SK-N-SH treated with all-trans-retinoic acid at 6 μM for 48 hours (cell line): ENCODE measurements around the gene MCTP2.

Experiments
- ATAC-seq: fragments of 200-7000 bp; cut with Tn5 transposase; 3 replicates; pipeline ENCODE4 v1.9.1; 2020; ENCODE audit warnings: mild to moderate bottlenecking, moderate library complexity
- ARNTL ChIP-seq: fragments of 450-650 bp; formaldehyde crosslinking; IDR thresholded peaks from 2 replicates; pipeline ENCODE4 v1.5.0; 2020; ENCODE audit warnings: low read depth, mild to moderate bottlenecking, moderate library complexity, borderline replicate concordance
- BACH2 ChIP-seq: fragments of 250-450 bp; sonication (Bioruptor Pico); IDR thresholded peaks from 2 replicates; pipeline ENCODE4 v1.9.0; 2021; ENCODE audit warnings: mild to moderate bottlenecking, borderline replicate concordance
- CSDC2 ChIP-seq: fragments of 250-450 bp; sonication (Bioruptor Pico); IDR thresholded peaks from 2 replicates; pipeline ENCODE4 v1.5.0; 2020; ENCODE audit warnings: mild to moderate bottlenecking, moderate library complexity
- ESRRG ChIP-seq: fragments of 250-450 bp; sonication (Bioruptor Pico); IDR thresholded peaks from 2 replicates; pipeline ENCODE4 v1.6.1; 2021; ENCODE audit warnings: mild to moderate bottlenecking
- GLIS3 ChIP-seq: fragments of 250-450 bp; sonication (Bioruptor Pico); IDR thresholded peaks from 2 replicates; pipeline ENCODE4 v1.5.0; 2020; ENCODE audit warnings: mild to moderate bottlenecking, moderate library complexity
- ISL1 ChIP-seq: fragments of 250-450 bp; sonication (Bioruptor Pico); IDR thresholded peaks from 2 replicates; pipeline ENCODE4 v2.1.2; 2022; ENCODE audit warnings: mild to moderate bottlenecking, moderate library complexity
- PPARA ChIP-seq: fragments of 250-450 bp; sonication (Bioruptor Pico); IDR thresholded peaks from 2 replicates; pipeline ENCODE4 v1.5.0; 2020; ENCODE audit warnings: mild to moderate bottlenecking, borderline replicate concordance
- RARB ChIP-seq: fragments of 250-450 bp; sonication (Bioruptor Pico); IDR thresholded peaks from 2 replicates; pipeline ENCODE4 v1.8.0; 2021; ENCODE audit warnings: mild to moderate bottlenecking, moderate library complexity
- SNAI2 ChIP-seq: fragments of 250-450 bp; sonication (Bioruptor Pico); IDR thresholded peaks from 2 replicates; pipeline ENCODE4 v1.5.0; 2020; ENCODE audit warnings: mild to moderate bottlenecking, moderate library complexity
- TCF4 ChIP-seq: fragments of 250-450 bp; sonication (Bioruptor Pico); IDR thresholded peaks from 2 replicates; pipeline ENCODE4 v1.8.0; 2021; ENCODE audit warnings: mild to moderate bottlenecking, moderate library complexity, borderline replicate concordance
- TOX ChIP-seq: fragments of 250-450 bp; sonication (Bioruptor Pico); IDR thresholded peaks from 2 replicates; pipeline ENCODE4 v1.8.0; 2021; ENCODE audit warnings: mild to moderate bottlenecking, moderate library complexity, borderline replicate concordance
- ZFP3 ChIP-seq: fragments of 250-450 bp; sonication (Bioruptor Pico); IDR thresholded peaks from 2 replicates; pipeline ENCODE4 v1.5.0; 2020; ENCODE audit warnings: mild to moderate bottlenecking, moderate library complexity
- ZNF565 ChIP-seq: fragments of 450-650 bp; formaldehyde crosslinking; conservative IDR thresholded peaks from 2 replicates; pipeline ENCODE4 v1.5.0; 2020; ENCODE audit warnings: low read depth, mild to moderate bottlenecking, moderate library complexity
- ZNF70 ChIP-seq: fragments of 450-650 bp; formaldehyde crosslinking; IDR thresholded peaks from 2 replicates; pipeline ENCODE4 v1.5.0; 2020; ENCODE audit warnings: mild to moderate bottlenecking, moderate library complexity
- ZNF8 ChIP-seq: fragments of 450-650 bp; formaldehyde crosslinking; IDR thresholded peaks from 2 replicates; pipeline ENCODE4 v1.5.0; 2020; ENCODE audit warnings: mild to moderate bottlenecking, moderate library complexity
- TF ChIP-seq, protein P1 (sequence below): fragments of 250-450 bp; sonication (Bioruptor Pico); IDR thresholded peaks from 2 replicates; pipeline ENCODE4 v1.5.0; 2020; ENCODE audit warnings: mild to moderate bottlenecking, moderate library complexity
- TF ChIP-seq, protein P2 (sequence below): fragments of 250-450 bp; sonication (Bioruptor Pico); IDR thresholded peaks from 2 replicates; pipeline ENCODE4 v1.8.0; 2020; ENCODE audit warnings: mild to moderate bottlenecking, moderate library complexity, borderline replicate concordance
- TF ChIP-seq, protein P3 (sequence below): fragments of 250-450 bp; sonication (Bioruptor Pico); IDR thresholded peaks from 2 replicates; pipeline ENCODE4 v1.8.0; 2021; ENCODE audit warnings: low read depth, mild to moderate bottlenecking, moderate library complexity, borderline replicate concordance
- TF ChIP-seq, protein P4 (sequence below): fragments of 250-450 bp; sonication (Bioruptor Pico); IDR thresholded peaks from 2 replicates; pipeline ENCODE4 v1.5.1; 2021; ENCODE audit warnings: mild to moderate bottlenecking, moderate library complexity
- TF ChIP-seq, protein P5 (sequence below): fragments of 250-450 bp; sonication (Bioruptor Pico); IDR thresholded peaks from 2 replicates; pipeline ENCODE4 v1.5.1; 2020; ENCODE audit warnings: low read depth, mild to moderate bottlenecking, moderate library complexity

MCTP2 gene

DNA sequence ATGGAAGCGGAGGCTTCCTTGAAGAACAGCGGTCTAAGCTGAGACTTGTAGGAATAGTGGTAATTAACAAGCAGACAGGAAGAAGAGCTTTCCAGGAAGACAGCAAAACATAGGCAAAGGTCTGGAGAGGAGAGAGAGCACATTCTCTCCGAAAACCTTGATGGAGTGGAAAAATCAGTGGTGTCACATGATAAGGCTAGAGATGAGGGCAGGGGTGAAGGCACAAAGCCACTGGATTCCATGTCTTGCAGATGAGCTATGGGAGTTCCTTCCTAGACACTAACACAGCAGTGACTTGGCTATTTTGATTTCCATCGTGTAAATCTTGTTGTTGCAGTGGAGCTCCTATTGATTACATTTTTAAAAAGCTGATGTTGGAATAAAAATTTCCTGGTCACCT, 132.0 kb downstream of the MCTP2 start:
- no peak for ATAC-seq

DNA sequence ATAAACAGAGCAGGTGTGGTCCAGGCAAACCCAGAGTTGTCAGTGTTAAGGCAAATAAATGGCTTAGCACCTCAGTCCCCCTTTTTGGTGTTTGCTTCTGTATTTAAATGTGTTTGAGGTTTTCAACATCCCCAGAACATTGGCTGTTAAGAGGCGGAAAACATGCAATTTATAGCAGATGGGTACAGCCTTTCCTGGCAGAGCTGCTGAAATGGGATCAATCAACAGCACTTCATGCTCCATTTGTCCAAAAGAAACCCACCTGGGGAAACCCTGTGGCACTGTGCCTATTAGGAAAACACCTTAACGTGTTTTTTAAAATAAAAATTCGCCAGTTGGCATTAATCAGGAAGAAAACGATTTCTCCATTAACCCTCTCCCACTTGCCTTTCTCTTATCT, 135.4 kb downstream of the MCTP2 start:
- ATAC-seq = no peak
- no peak for TF ChIP-seq RARB
- no peak for TF ChIP-seq SNAI2 (CRISPR knock-in tag)
- no peak for TF ChIP-seq ZNF565 (CRISPR knock-in tag)
- TF ChIP-seq, protein P1, sequence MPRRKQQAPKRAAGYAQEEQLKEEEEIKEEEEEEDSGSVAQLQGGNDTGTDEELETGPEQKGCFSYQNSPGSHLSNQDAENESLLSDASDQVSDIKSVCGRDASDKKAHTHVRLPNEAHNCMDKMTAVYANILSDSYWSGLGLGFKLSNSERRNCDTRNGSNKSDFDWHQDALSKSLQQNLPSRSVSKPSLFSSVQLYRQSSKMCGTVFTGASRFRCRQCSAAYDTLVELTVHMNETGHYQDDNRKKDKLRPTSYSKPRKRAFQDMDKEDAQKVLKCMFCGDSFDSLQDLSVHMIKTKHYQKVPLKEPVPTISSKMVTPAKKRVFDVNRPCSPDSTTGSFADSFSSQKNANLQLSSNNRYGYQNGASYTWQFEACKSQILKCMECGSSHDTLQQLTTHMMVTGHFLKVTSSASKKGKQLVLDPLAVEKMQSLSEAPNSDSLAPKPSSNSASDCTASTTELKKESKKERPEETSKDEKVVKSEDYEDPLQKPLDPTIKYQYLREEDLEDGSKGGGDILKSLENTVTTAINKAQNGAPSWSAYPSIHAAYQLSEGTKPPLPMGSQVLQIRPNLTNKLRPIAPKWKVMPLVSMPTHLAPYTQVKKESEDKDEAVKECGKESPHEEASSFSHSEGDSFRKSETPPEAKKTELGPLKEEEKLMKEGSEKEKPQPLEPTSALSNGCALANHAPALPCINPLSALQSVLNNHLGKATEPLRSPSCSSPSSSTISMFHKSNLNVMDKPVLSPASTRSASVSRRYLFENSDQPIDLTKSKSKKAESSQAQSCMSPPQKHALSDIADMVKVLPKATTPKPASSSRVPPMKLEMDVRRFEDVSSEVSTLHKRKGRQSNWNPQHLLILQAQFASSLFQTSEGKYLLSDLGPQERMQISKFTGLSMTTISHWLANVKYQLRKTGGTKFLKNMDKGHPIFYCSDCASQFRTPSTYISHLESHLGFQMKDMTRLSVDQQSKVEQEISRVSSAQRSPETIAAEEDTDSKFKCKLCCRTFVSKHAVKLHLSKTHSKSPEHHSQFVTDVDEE = no peak
- TF ChIP-seq TCF4 = no peak
- no peak for TF ChIP-seq TOX
- TF ChIP-seq ESRRG = no peak
- TF ChIP-seq, protein P2, sequence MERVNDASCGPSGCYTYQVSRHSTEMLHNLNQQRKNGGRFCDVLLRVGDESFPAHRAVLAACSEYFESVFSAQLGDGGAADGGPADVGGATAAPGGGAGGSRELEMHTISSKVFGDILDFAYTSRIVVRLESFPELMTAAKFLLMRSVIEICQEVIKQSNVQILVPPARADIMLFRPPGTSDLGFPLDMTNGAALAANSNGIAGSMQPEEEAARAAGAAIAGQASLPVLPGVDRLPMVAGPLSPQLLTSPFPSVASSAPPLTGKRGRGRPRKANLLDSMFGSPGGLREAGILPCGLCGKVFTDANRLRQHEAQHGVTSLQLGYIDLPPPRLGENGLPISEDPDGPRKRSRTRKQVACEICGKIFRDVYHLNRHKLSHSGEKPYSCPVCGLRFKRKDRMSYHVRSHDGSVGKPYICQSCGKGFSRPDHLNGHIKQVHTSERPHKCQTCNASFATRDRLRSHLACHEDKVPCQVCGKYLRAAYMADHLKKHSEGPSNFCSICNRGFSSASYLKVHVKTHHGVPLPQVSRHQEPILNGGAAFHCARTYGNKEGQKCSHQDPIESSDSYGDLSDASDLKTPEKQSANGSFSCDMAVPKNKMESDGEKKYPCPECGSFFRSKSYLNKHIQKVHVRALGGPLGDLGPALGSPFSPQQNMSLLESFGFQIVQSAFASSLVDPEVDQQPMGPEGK (CRISPR knock-in tag) = no peak
- TF ChIP-seq CSDC2 = no peak
- TF ChIP-seq, protein P3, sequence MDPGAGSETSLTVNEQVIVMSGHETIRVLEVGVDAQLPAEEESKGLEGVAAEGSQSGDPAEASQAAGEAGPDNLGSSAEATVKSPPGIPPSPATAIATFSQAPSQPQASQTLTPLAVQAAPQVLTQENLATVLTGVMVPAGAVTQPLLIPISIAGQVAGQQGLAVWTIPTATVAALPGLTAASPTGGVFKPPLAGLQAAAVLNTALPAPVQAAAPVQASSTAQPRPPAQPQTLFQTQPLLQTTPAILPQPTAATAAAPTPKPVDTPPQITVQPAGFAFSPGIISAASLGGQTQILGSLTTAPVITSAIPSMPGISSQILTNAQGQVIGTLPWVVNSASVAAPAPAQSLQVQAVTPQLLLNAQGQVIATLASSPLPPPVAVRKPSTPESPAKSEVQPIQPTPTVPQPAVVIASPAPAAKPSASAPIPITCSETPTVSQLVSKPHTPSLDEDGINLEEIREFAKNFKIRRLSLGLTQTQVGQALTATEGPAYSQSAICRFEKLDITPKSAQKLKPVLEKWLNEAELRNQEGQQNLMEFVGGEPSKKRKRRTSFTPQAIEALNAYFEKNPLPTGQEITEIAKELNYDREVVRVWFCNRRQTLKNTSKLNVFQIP (CRISPR knock-in tag) = no peak
- no peak for TF ChIP-seq BACH2 (CRISPR knock-in tag)
- TF ChIP-seq, protein P4, sequence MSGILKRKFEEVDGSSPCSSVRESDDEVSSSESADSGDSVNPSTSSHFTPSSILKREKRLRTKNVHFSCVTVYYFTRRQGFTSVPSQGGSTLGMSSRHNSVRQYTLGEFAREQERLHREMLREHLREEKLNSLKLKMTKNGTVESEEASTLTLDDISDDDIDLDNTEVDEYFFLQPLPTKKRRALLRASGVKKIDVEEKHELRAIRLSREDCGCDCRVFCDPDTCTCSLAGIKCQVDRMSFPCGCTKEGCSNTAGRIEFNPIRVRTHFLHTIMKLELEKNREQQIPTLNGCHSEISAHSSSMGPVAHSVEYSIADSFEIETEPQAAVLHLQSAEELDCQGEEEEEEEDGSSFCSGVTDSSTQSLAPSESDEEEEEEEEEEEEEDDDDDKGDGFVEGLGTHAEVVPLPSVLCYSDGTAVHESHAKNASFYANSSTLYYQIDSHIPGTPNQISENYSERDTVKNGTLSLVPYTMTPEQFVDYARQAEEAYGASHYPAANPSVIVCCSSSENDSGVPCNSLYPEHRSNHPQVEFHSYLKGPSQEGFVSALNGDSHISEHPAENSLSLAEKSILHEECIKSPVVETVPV (CRISPR knock-in tag) = no peak
- TF ChIP-seq ZNF70 = no peak
- no peak for TF ChIP-seq ZNF8 (CRISPR knock-in tag)

More for the DNA sequence above, 132.0 kb downstream of the MCTP2 start:
- no peak for TF ChIP-seq ZNF8 (CRISPR knock-in tag)
- TF ChIP-seq, protein P1 = no peak
- TF ChIP-seq ESRRG = no peak
- no peak for TF ChIP-seq GLIS3 (CRISPR knock-in tag)
- no peak for TF ChIP-seq TCF4
- no peak for TF ChIP-seq ZNF70
- no peak for TF ChIP-seq BACH2 (CRISPR knock-in tag)
- no peak for TF ChIP-seq ARNTL (CRISPR knock-in tag)
- no peak for TF ChIP-seq CSDC2
- TF ChIP-seq, protein P3 (CRISPR knock-in tag) = no peak
- TF ChIP-seq ZNF565 (CRISPR knock-in tag) = no peak
- no peak for TF ChIP-seq ISL1 (CRISPR knock-in tag)
- TF ChIP-seq PPARA = no peak
- no peak for TF ChIP-seq ZFP3 (CRISPR knock-in tag)
- TF ChIP-seq, protein P5, sequence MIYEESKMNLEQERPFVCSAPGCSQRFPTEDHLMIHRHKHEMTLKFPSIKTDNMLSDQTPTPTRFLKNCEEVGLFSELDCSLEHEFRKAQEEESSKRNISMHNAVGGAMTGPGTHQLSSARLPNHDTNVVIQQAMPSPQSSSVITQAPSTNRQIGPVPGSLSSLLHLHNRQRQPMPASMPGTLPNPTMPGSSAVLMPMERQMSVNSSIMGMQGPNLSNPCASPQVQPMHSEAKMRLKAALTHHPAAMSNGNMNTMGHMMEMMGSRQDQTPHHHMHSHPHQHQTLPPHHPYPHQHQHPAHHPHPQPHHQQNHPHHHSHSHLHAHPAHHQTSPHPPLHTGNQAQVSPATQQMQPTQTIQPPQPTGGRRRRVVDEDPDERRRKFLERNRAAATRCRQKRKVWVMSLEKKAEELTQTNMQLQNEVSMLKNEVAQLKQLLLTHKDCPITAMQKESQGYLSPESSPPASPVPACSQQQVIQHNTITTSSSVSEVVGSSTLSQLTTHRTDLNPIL (CRISPR knock-in tag) = no peak
